Measurements from ENCODE around the gene ATF6B.
A peak's percentile ranks its signal among the peaks of the same experiment; 100 is the strongest.

ATF6B gene

DNA sequence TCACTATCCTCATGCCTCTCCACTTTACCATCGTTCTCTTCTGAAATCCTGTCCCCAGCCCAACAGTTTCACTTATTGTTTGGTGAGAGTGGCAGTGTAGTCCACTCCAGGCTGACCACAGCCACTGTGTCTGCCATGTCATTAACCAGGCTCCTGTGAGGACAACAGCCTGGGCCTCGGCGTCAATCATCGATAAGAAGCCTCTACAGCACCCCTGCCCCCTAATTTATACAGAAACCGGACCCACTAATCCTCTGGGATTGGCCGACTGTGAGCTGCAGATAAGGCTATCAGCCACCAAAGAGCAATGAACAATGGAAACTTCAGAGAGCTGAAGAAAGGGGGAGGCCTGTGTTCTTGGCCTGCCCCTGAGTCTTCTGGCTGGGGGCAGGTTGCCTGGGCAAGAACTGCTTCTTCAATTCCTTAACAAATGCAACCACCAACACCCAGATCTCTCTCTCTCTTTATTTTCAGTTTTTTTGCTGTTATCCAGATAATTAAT lies 39.8 kb upstream of the ATF6B start:
- H3K36me3 ChIP-seq: peaks cover 47% of the 10 kb centered on the region
- H3K27me3 ChIP-seq: no peaks in the 10 kb centered on the region
- no peak for DNase-seq
- no peak overlapping the region for H3K4me3 ChIP-seq (ENCODE audit: low read depth, low read length)
- no peaks in the 10 kb centered on the region for H3K9me3 ChIP-seq
- H3K4me1 ChIP-seq: no peaks in the 10 kb centered on the region
- TF ChIP-seq, protein P1, sequence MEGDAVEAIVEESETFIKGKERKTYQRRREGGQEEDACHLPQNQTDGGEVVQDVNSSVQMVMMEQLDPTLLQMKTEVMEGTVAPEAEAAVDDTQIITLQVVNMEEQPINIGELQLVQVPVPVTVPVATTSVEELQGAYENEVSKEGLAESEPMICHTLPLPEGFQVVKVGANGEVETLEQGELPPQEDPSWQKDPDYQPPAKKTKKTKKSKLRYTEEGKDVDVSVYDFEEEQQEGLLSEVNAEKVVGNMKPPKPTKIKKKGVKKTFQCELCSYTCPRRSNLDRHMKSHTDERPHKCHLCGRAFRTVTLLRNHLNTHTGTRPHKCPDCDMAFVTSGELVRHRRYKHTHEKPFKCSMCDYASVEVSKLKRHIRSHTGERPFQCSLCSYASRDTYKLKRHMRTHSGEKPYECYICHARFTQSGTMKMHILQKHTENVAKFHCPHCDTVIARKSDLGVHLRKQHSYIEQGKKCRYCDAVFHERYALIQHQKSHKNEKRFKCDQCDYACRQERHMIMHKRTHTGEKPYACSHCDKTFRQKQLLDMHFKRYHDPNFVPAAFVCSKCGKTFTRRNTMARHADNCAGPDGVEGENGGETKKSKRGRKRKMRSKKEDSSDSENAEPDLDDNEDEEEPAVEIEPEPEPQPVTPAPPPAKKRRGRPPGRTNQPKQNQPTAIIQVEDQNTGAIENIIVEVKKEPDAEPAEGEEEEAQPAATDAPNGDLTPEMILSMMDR (IDR thresholded peaks at IDR 0.05; ENCODE audit: low read depth, low read length): no peak

DNA sequence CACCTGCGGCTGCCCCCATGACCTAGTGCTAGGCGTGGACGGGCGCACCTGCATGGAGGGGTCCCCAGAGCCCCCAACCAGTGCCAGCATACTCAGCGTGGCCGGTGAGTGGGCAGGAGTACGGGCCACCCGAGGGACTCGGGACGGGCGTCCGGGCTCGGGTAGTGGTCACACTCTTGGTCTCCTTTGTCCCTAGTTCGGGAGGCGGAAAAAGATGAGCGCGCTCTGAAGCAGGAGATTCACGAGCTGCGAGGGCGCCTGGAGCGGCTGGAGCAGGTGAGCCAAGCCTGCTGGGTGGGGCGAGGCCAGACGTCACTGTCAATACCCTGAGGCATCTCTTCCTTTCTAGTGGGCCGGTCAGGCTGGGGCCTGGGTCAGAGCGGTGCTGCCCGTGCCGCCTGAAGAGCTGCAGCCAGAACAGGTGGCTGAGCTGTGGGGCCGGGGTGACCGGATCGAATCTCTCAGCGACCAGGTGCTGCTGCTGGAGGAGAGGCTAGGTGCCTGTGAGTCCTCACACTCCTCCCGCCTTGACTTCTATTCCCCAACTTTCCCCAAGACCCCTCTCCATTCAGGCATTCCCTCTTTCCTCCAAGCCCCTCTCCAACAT lies 39.2 kb upstream of the ATF6B start:
- TF ChIP-seq, protein P1 (IDR thresholded peaks at IDR 0.05; ENCODE audit: low read depth, low read length): no peak
- Histone ChIP-seq H3K27me3 (no peaks in the 10 kb centered on the region), H3K4me3 (ENCODE audit: low read depth, low read length) (no peak overlapping the region), H3K36me3 (peaks cover 47% of the 10 kb centered on the region), H3K9me3 (no peaks in the 10 kb centered on the region), H3K4me1 (no peaks in the 10 kb centered on the region)
- no peak for DNase-seq

DNA sequence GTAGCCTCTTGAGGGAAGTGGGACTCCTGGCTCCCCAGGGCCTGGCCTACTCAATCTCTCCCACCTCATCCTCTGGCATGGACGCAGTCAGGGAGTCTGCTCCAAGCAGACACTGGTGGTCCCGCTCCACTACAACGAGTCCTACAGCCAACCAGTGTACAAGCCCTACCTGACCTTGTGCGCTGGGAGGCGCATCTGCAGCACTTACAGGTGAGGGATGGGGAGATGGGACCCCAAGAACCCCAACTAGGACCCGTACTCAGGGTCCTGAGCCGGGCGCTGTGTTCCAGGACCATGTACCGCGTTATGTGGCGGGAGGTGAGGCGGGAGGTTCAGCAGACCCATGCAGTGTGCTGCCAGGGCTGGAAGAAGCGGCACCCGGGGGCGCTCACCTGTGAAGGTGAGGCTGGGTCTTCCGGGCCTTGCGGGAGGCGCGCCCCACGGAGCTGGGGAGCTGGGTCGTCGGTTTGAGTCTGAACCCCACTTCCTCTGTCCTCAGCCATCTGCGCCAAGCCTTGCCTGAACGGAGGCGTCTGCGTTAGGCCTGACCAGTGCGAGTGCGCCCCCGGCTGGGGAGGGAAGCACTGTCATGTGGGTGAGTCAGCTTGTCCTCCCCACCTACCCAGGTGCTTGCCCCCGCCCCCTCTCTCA lies 38.5 kb upstream of the ATF6B start:
- TF ChIP-seq, protein P1 (IDR thresholded peaks at IDR 0.05; ENCODE audit: low read depth, low read length): peak; percentile 8; the same call in 1 of the 2 replicates
- H3K36me3 ChIP-seq: peaks cover 47% of the 10 kb centered on the region
- DNase-seq: peak; percentile 46
- no peaks in the 10 kb centered on the region for H3K27me3 ChIP-seq
- H3K4me1 ChIP-seq: no peaks in the 10 kb centered on the region
- no peak overlapping the region for H3K4me3 ChIP-seq (ENCODE audit: low read depth, low read length)
- no peaks in the 10 kb centered on the region for H3K9me3 ChIP-seq

DNA sequence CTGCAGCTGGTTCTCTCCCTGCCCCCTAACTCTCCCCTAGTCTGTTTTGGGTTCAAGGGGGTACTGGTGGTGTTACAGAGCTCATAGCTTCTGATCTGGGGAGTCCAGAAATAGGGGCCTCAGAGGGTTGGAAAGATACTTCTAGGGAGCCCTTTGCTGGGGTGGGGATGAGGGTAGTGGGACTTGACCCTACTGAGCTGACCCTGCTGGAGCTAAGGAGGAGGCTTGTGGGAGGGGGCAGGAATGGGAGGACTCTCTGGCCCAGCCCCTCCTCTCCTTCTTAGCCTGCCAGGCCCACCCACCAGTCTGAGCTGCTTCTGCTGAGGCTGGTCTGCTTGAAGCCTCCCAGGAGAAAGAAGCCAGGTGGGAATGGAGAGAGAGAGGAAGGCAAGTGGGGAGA lies 36.2 kb upstream of the ATF6B start, which contains the start of gene EGFL8:
EGFL8 (plus strand) TSS at position 301 of the 400 bp plus-strand sequence. CDS start 1,571 bp downstream, outside the sequence.
- no peaks in the 10 kb centered on the region for H3K27me3 ChIP-seq
- TF ChIP-seq, protein P1 (IDR thresholded peaks at IDR 0.05; ENCODE audit: low read depth, low read length): no peak
- no peak within 1 kb of the TSS for H3K4me3 ChIP-seq (ENCODE audit: low read depth, low read length)
- DNase-seq: no peak
- H3K4me1 ChIP-seq: no peaks in the 10 kb centered on the region
- H3K36me3 ChIP-seq: peaks cover 29% of the 10 kb centered on the region
- H3K9me3 ChIP-seq: no peaks in the 10 kb centered on the region

DNA sequence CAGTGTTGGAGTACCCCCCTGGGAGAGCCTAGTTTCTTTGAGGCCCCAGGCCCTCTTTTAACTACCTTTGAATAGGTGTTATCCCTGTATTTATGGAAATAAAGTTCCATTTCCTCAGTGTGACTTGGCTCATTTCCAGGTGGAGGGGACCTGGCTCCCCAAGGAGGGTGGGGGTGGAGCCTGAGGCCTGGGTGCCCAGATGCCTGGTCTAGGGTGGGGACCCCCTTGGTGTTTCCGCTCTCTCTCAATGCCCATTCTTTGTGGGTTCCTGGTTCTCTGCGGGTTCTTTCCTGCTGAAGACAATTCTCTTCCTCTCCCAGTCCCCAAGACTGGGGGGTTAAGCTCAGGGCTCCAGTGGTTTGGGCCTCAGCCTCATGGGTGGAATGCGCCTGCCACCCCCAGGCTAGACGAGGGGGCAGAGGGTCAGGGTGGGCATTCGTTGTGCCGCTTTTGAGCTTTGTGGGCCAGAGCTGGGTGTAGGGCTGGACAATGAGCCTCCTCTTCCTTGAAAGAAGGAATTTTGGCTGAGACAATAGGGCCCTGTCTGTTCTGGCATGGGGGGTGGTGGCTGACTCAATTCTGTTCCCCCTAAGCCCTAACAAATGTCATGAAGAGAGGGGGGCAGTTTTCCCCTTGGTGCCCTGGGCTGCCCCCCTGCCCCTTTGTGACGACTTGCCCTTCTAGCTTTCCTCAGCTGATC lies 35.7 kb upstream of the ATF6B start:
- Histone ChIP-seq H3K4me3 (ENCODE audit: low read depth, low read length) (no peak overlapping the region), H3K9me3 (no peaks in the 10 kb centered on the region), H3K4me1 (no peaks in the 10 kb centered on the region), H3K36me3 (peaks cover 27% of the 10 kb centered on the region), H3K27me3 (no peaks in the 10 kb centered on the region)
- TF ChIP-seq, protein P1 (IDR thresholded peaks at IDR 0.05; ENCODE audit: low read depth, low read length): no peak
- no peak for DNase-seq
